Panc1 (cell line): Measurements from ENCODE around the gene CNST. TPM values are rescaled to one million over a fixed set of nuclear protein-coding genes. Genes with fewer than 3 reads are reported as not detected.
"Not testable (repeated sequence)": the region's sequence is repeated elsewhere in the genome, so short reads cannot be mapped to it uniquely, and the experiment has no call there.

Experiments used
- ATAC-seq: fragments of 200-7000 bp; cut with Tn5 transposase; 2 replicates; pipeline ENCODE4 v1.9.1; 2020; ENCODE audit warnings: mild to moderate bottlenecking, moderate library complexity
- BruUV-seq: library from RNA; stranded (reverse); fragments of 400-500 nt; replicated peaks from 2 replicates; lab custom pipeline; 2021; lab: Mats Ljungman, UMichigan
- CTCF ChIA-PET: fragments of 300-600 bp; sonication (Branson Sonifier 250); formaldehyde crosslinking; loops from one replicate; lab custom pipeline; 2022; ENCODE audit warnings: antibody characterized with exemption; lab: Charles Lee
- POLR2A ChIA-PET: fragments of 300-600 bp; sonication (Branson Sonifier 250); formaldehyde crosslinking; loops from one replicate; lab custom pipeline; 2022; ENCODE audit warnings: antibody characterized with exemption; lab: Charles Lee
- DNase-seq: peaks from one replicate; pipeline ENCODE4 v3.0.0-alpha.2; 2010; ENCODE audit warnings: low read depth, low spot score
- H3K27ac ChIP-seq: 2 replicates; pipeline ENCODE4 v1.5.1; 2011; ENCODE audit warnings: mild to moderate bottlenecking, low read length, inconsistent platforms
- H3K27me3 ChIP-seq: fragments of 200-500 bp; sonication (Bioruptor generic); 2 replicates; pipeline ENCODE4 v1.6.0; 2014; ENCODE audit warnings: low read length, inconsistent platforms; ENCODE audit not compliant: control insufficient read depth, insufficient read depth
- H3K36me3 ChIP-seq: fragments of 200-500 bp; sonication (Bioruptor generic); 2 replicates; pipeline ENCODE4 v1.5.1; 2014; ENCODE audit warnings: inconsistent platforms, mild to moderate bottlenecking, low read length, moderate library complexity; ENCODE audit not compliant: control insufficient read depth, insufficient read depth
- H3K4me1 ChIP-seq: 2 replicates; pipeline ENCODE4 v1.5.1; 2011; ENCODE audit warnings: inconsistent platforms, mild to moderate bottlenecking, low read length, moderate library complexity; ENCODE audit not compliant: control insufficient read depth, insufficient read depth
- H3K4me3 ChIP-seq, 2 experiments: 2 replicates each; pipeline ENCODE4 v1.5.1; 2011 to 2012; ENCODE audit warnings: low read depth in 2 of 2, low read length in 2 of 2, mild to moderate bottlenecking in 2 of 2, inconsistent platforms in 1 of 2, moderate library complexity in 1 of 2
- H3K9me3 ChIP-seq: fragments of 200-500 bp; sonication (Bioruptor generic); 2 replicates; pipeline ENCODE4 v1.5.1; 2014; ENCODE audit warnings: low read depth, mild to moderate bottlenecking, inconsistent platforms, low read length, moderate library complexity; ENCODE audit not compliant: control insufficient read depth, insufficient read depth
- CTCF ChIP-seq: fragments of 450-650 bp; IDR thresholded peaks from 2 replicates; pipeline ENCODE4 v1.5.1; 2017; ENCODE audit warnings: mild to moderate bottlenecking
- POLR2AphosphoS5 ChIP-seq: IDR thresholded peaks from 2 replicates; pipeline ENCODE4 v1.6.1; 2012; ENCODE audit warnings: mild to moderate bottlenecking, low read depth, low read length, moderate library complexity
- REST ChIP-seq, 2 experiments: IDR thresholded peaks; 2 replicates each; pipeline ENCODE4 v1.6.1; 2011 to 2012; ENCODE audit warnings: low read depth in 2 of 2, control low read depth in 1 of 2, low read length in 1 of 2, mild to moderate bottlenecking in 1 of 2, moderate library complexity in 1 of 2; ENCODE audit not compliant: insufficient read depth in 1 of 2
- SIN3A ChIP-seq: IDR thresholded peaks from 2 replicates; pipeline ENCODE4 v1.6.1; 2012; ENCODE audit warnings: low read depth, mild to moderate bottlenecking, low read length, moderate library complexity, borderline replicate concordance; ENCODE audit not compliant: insufficient read depth
- TCF7L2 ChIP-seq: IDR thresholded peaks from 2 replicates; pipeline ENCODE4 v1.6.1; 2011; ENCODE audit warnings: mild to moderate bottlenecking, low read depth, low read length, inconsistent platforms
- in situ Hi-C: cut with HindIII; loops from 2 replicates; pipeline ENCODE4 v1.10.0; 2016; ENCODE audit warnings: low sequenced_read_pairs, low pct_unique_long_range_greater_than_20kb
- intact Hi-C: fragments of 100-400 bp; cut with micrococcal nuclease; formaldehyde crosslinking; loops from one replicate; pipeline ENCODE4 v1.10.0; 2022; ENCODE audit not compliant: unreplicated experiment
- total RNA-seq: library from RNA; stranded (reverse); gene quantifications from one replicate; pipeline ENCODE4 v1.2.1, GENCODE V29; 2021; ENCODE audit not compliant: unreplicated experiment

The CNST gene
- total RNA-seq, 1 experiment from 2014 or later, result 18.5 TPM

- POLR2A ChIA-PET, result interaction anchor here (0.6 to 0.7 kb wide), 2 partner anchors 44 to 51 kb away, joined by 4 to 11 read pairs; no protein-coding TSS in a partner anchor
- Histone ChIP-seq H3K36me3 (no peaks in the 10 kb centered on the region), H3K4me3 (no peak overlapping the region), H3K27me3 (no peaks in the 10 kb centered on the region), H3K27ac (no peak overlapping the region), H3K4me1 (peaks cover 7% of the 10 kb centered on the region; the same call in 1 of the 2 replicates), H3K9me3 (no peaks in the 10 kb centered on the region)
- DNase-seq (no peak), ATAC-seq (no peak)
- TF ChIP-seq POLR2AphosphoS5 (no peak), TCF7L2 (no peak), REST (IDR thresholded peaks at IDR 0.05; ENCODE audit: insufficient read depth in 1 of 2, low read depth in 2 of 2, low read length in 1 of 2) (no peak), SIN3A (no peak), CTCF (no peak)
- CTCF ChIA-PET, result interaction anchor here (0.6 to 0.7 kb wide), 2 partner anchors 22 to 158 kb away, joined by 3 read pairs; no protein-coding TSS in a partner anchor
- intact Hi-C loops, result no loop called here
- BruUV-seq, result no TSS peak
- in situ Hi-C loops, result no loop called here
These were observed 125.6 kb downstream of the CNST start for GRCh38 chr1:246691622-246692495.

- H3K36me3 ChIP-seq, DNase-seq, in situ Hi-C loops, H3K4me3 ChIP-seq, H3K27ac ChIP-seq, H3K9me3 ChIP-seq, intact Hi-C loops, BruUV-seq, ATAC-seq, H3K27me3 ChIP-seq, POLR2A ChIA-PET, H3K4me1 ChIP-seq: not testable (repeated sequence)
- CTCF ChIA-PET, result interaction anchor here (0.7 kb wide), 1 partner anchor 16 kb away, joined by 4 read pairs; no protein-coding TSS in a partner anchor
These were observed 128.1 kb downstream of the CNST start for GRCh38 chr1:246694213-246694895.
